Sigmoid colon (tissue), 7 donors: Measurements from ENCODE around the gene TENT4A. TPM values are rescaled to one million over a fixed set of nuclear protein-coding genes. Genes with fewer than 3 reads are reported as not detected.
A peak's percentile ranks its signal among the peaks of the same experiment; 100 is the strongest.

ENCODE experiments used
- DNase-seq: peaks from one replicate; pipeline ENCODE4 v3.0.0-alpha.2; 2019
- H3K27ac ChIP-seq, 4 donors: fragments of 200-600 bp; sonication (generic); one replicate each; pipeline ENCODE4 v1.5.1; 2016 to 2019; ENCODE audit warnings: mild to moderate bottlenecking in 1 of 4
- H3K27me3 ChIP-seq, 3 donors: fragments of 200-600 bp; sonication (generic); one replicate each; pipeline ENCODE4 v1.5.1; 2019; ENCODE audit warnings: mild to moderate bottlenecking in 1 of 3
- H3K36me3 ChIP-seq, 4 donors: fragments of 200-600 bp; sonication (generic); one replicate each; pipeline ENCODE4 v1.5.1; 2016 to 2019
- H3K4me1 ChIP-seq, 4 donors: fragments of 200-600 bp; sonication (generic); one replicate each; pipeline ENCODE4 v1.5.1; 2017 to 2019
- H3K4me3 ChIP-seq, 4 donors: fragments of 200-600 bp; sonication (generic); one replicate each; pipeline ENCODE4 v1.5.1; 2017 to 2019; ENCODE audit warnings: mild to moderate bottlenecking in 2 of 4, moderate library complexity in 1 of 4
- H3K9me3 ChIP-seq, 4 donors: fragments of 200-600 bp in 3 of 4; sonication (generic) in 3 of 4; one replicate each; pipeline versions ENCODE4 v1.5.1 to v1.6.1; 2013 to 2019
- CTCF ChIP-seq, 4 experiments: fragments of 450-650 bp in 3 of 4; fragments of 200-600 bp in 1 of 4; IDR thresholded peaks; one replicate each; pipeline ENCODE4 v1.5.1; 2016 to 2019; ENCODE audit warnings: antibody characterized with exemption in 4 of 4, mild to moderate bottlenecking in 3 of 4, moderate library complexity in 2 of 4
- EP300 ChIP-seq, 4 donors: sonication (generic); formaldehyde crosslinking; IDR thresholded peaks; one replicate each; pipeline ENCODE4 v1.6.1; 2017; ENCODE audit warnings: antibody characterized with exemption in 4 of 4
- POLR2A ChIP-seq, 2 donors: fragments of 450-650 bp; IDR thresholded peaks; one replicate each; pipeline ENCODE4 v1.6.1; 2016; ENCODE audit warnings: antibody characterized with exemption in 2 of 2, mild to moderate bottlenecking in 2 of 2, moderate library complexity in 2 of 2
- POLR2AphosphoS5 ChIP-seq, 4 donors: sonication (generic); formaldehyde crosslinking; IDR thresholded peaks; one replicate each; pipeline ENCODE4 v1.6.1; 2017; ENCODE audit warnings: antibody characterized with exemption in 4 of 4
- WGBS, 2 donors: extraction: QIAGEN DNeasy Blood & Tissue Kit; methylation state at CpG; one replicate each; pipeline ENCODE4 v1.1.7; 2013; 5-methylcytosine and 5-hydroxymethylcytosine counted together
- intact Hi-C: fragments of 100-400 bp; cut with DNase I; formaldehyde crosslinking; loops from one replicate; pipeline ENCODE4 v1.15.1; 2023
- polyA plus RNA-seq, 3 donors: library from polyadenylated mRNA; stranded (reverse); fragments of 200-250 nt; gene quantifications; one replicate each; pipeline ENCODE4 v1.2.3, GENCODE V29; 2013
- total RNA-seq, 4 donors: library from RNA; depleted of rRNA; stranded (reverse); fragments of >200 nt; gene quantifications; one replicate each; pipeline ENCODE4 v1.1.0, GENCODE V29; 2016
- donor health status: healthy with polysubstance abuse.
- donor health status: Bipolar disorder and iron deficiency.
- donor health status: healthy.

Gene TENT4A
- total and polyA plus RNA-seq, 7 donors, result 3.0 to 27.4 (median 14.6) TPM

DNA sequence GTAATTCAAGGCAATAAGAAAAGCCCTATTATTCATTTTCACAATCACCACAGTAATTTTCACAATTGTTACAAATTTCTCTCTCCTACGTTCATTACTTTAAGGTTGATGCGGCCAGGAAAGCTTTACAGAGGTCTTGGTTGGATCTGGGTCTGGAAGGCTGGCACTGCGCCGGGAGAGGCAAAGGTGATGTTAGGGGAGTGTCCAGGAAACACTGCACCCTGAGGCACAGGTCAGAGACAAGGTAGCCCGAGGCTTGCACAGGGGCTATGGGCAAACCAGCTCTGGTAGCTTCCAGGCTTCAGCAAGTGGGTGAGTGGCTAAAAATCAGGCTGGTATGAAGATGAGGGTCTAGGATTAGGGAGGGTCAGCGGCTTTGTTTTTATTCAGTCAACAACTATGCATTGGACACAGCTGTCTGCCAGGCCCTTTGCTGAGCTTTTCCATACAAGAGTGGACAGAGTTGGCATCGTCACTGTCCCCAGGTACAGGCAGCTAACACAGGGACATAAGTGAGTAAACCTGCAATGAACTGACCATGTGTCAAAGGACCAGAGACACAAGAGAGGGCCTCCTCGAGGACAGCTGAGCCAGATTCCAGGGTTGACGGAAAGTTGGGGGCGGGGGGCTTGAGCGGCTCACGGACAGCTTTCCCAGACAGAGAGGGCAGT lies 12.4 kb upstream of the TENT4A start:
- intact Hi-C loops, result no loop called here
- Histone ChIP-seq H3K9me3 (no peaks in the 10 kb centered on the region), H3K36me3 (no peaks in the 10 kb centered on the region), H3K27me3 (no peaks in the 10 kb centered on the region), H3K27ac (peak overlapping the region in 1 of 4 donors; percentile 14), H3K4me1 (peaks cover 0 to 26% (median 22%) of the 10 kb centered on the region in 4 donors), H3K4me3 (no peak overlapping the region)
- no peak for DNase-seq
- no peak for TF ChIP-seq CTCF (IDR thresholded peaks at IDR 0.05)
- no peak for TF ChIP-seq EP300 (IDR thresholded peaks at IDR 0.05)
- no peak for TF ChIP-seq POLR2AphosphoS5 (IDR thresholded peaks at IDR 0.05)
- no peak for TF ChIP-seq POLR2A (IDR thresholded peaks at IDR 0.05)
- WGBS, 2 donors, result 63 to 76% methylated on average over 12 of the region's 12 CpGs

- no peak overlapping the region for H3K4me3 ChIP-seq
- WGBS, 2 donors, result 80 to 84% methylated on average over 12 of the region's 12 CpGs
- H3K27ac ChIP-seq, result no peak overlapping the region
- H3K27me3 ChIP-seq, result no peaks in the 10 kb centered on the region
- no peaks in the 10 kb centered on the region for H3K36me3 ChIP-seq
- no peak for DNase-seq
- no peaks in the 10 kb centered on the region for H3K9me3 ChIP-seq
- TF ChIP-seq CTCF (IDR thresholded peaks at IDR 0.05) (no peak), EP300 (IDR thresholded peaks at IDR 0.05) (no peak), POLR2AphosphoS5 (IDR thresholded peaks at IDR 0.05) (no peak), POLR2A (IDR thresholded peaks at IDR 0.05) (no peak)
- H3K4me1 ChIP-seq, result peaks cover 0 to 32% (median 26%) of the 10 kb centered on the region in 4 donors
- intact Hi-C loops, result no loop called here
Observed at GRCh38 chr5:6701491-6701890, 11.7 kb upstream of the TENT4A start.

GRCh38 chr5:6702633-6703032 lies 10.6 kb upstream of the TENT4A start:
- no peak for TF ChIP-seq EP300 (IDR thresholded peaks at IDR 0.05)
- no peak for TF ChIP-seq POLR2AphosphoS5 (IDR thresholded peaks at IDR 0.05)
- TF ChIP-seq POLR2A (IDR thresholded peaks at IDR 0.05), result no peak
- TF ChIP-seq CTCF (IDR thresholded peaks at IDR 0.05), result no peak
- Histone ChIP-seq H3K4me3 (no peak overlapping the region), H3K27ac (no peak overlapping the region), H3K4me1 (peaks cover 0 to 32% (median 26%) of the 10 kb centered on the region in 4 donors), H3K9me3 (no peaks in the 10 kb centered on the region), H3K36me3 (no peaks in the 10 kb centered on the region), H3K27me3 (no peaks in the 10 kb centered on the region)
- intact Hi-C loops, result no loop called here
- WGBS, 2 donors, result 95% methylated on average over 6 of the region's 6 CpGs
- no peak for DNase-seq

DNA sequence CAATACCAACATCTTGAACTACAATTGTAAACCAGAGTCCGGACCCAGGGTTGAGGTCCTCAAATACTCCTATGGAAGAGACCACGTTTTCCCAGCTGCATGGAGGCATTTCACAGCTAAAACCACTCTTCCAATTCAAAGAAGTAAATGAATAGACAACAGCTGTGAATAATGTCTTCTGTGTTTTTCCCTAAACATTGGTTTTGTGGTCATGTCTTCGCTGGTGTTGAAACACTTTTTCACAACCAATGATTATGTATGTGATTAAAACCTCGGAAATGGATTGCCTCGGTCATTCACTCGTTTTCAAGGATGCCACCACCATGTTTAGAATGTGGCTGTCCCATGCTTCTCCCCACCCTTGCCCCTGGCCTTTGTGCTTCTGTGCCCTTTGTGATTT lies 9.4 kb upstream of the TENT4A start:
- TF ChIP-seq POLR2A (IDR thresholded peaks at IDR 0.05) (no peak), EP300 (IDR thresholded peaks at IDR 0.05) (no peak), POLR2AphosphoS5 (IDR thresholded peaks at IDR 0.05) (no peak), CTCF (IDR thresholded peaks at IDR 0.05) (no peak)
- no peaks in the 10 kb centered on the region for H3K9me3 ChIP-seq
- no peaks in the 10 kb centered on the region for H3K36me3 ChIP-seq
- intact Hi-C loops, result loop anchor here (2.0 kb wide), 1 partner anchor 71 kb away; the partner anchor contains the start of genes NSUN2 and SRD5A1
- H3K27me3 ChIP-seq, result no peaks in the 10 kb centered on the region
- no peak for DNase-seq
- peak overlapping the region; percentile 81 to 85 (median 83) for H3K27ac ChIP-seq
- H3K4me3 ChIP-seq, result no peak overlapping the region
- peaks cover 0 to 32% (median 26%) of the 10 kb centered on the region in 4 donors for H3K4me1 ChIP-seq
- WGBS, 2 donors, result 77 to 82% methylated on average over 6 of the region's 6 CpGs
